Esophagus muscularis mucosa (tissue), 4 donors: ENCODE results near the gene MID1.
A peak's percentile ranks its signal among the peaks of the same experiment; 100 is the strongest.

Experiments
- EP300 ChIP-seq: sonication (generic); formaldehyde crosslinking; IDR thresholded peaks from one replicate; pipeline ENCODE4 v1.6.1; 2017; ENCODE audit warnings: antibody characterized with exemption
- POLR2A ChIP-seq: fragments of 450-650 bp; IDR thresholded peaks from one replicate; pipeline ENCODE4 v1.6.1; 2017; ENCODE audit warnings: antibody characterized with exemption, moderate library complexity, mild to moderate bottlenecking, low read depth
- POLR2AphosphoS5 ChIP-seq, 2 donors: sonication (generic); formaldehyde crosslinking; IDR thresholded peaks; one replicate each; pipeline ENCODE4 v1.6.1; 2017; ENCODE audit warnings: antibody characterized with exemption in 2 of 2
- TF ChIP-seq, protein P1 (sequence below), 3 experiments: fragments of 200-600 bp in 2 of 3; fragments of 450-650 bp in 1 of 3; sonication (generic) in 2 of 3; IDR thresholded peaks; one replicate each; pipeline ENCODE4 v1.5.1; 2017 to 2019; ENCODE audit warnings: antibody characterized with exemption in 3 of 3, mild to moderate bottlenecking in 2 of 3, moderate library complexity in 1 of 3

DNA sequence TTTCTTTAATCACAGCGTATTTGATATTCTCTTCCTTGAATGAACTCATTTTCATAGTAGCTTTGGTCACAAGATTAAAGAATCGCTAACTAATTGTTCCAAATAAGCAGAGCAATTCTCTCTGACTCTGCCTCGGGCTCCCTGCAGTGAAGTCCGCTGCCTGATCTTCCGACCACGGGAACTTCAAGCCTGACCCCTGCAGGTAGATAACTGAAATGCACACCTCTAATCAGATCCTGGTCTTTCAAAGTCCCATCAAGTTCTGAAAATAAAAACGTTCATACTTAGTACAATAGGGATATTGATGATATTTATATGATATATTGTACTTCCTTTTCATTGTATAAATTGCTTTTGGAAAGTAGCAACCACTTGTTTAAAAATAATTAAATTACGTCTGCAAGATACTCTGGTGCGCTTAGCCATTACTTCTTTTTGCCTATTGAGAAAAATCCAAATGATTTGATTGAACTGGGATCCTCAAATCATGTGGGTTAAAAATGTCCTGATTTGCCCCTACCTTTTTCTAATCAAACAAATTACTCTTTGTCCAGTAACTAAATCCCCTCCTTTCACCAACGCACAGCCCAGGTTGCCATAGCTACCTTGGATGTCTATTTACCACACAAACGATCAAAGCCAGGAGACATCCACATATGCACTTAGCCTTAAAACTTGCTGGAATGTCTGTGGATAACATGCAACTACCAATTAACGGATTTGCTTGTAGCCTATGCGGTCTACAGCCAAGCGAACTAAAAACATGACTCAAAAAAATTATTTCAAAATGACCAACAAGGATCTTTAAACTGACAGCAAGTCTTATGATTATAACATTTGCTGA, 4.2 kb downstream of the MID1 start:
- TF ChIP-seq, protein P1, sequence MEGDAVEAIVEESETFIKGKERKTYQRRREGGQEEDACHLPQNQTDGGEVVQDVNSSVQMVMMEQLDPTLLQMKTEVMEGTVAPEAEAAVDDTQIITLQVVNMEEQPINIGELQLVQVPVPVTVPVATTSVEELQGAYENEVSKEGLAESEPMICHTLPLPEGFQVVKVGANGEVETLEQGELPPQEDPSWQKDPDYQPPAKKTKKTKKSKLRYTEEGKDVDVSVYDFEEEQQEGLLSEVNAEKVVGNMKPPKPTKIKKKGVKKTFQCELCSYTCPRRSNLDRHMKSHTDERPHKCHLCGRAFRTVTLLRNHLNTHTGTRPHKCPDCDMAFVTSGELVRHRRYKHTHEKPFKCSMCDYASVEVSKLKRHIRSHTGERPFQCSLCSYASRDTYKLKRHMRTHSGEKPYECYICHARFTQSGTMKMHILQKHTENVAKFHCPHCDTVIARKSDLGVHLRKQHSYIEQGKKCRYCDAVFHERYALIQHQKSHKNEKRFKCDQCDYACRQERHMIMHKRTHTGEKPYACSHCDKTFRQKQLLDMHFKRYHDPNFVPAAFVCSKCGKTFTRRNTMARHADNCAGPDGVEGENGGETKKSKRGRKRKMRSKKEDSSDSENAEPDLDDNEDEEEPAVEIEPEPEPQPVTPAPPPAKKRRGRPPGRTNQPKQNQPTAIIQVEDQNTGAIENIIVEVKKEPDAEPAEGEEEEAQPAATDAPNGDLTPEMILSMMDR (IDR thresholded peaks at IDR 0.05) = peak; percentile 65 to 69 (median 69)
- TF ChIP-seq POLR2A (no peak), POLR2AphosphoS5 (IDR thresholded peaks at IDR 0.05) (no peak), EP300 (no peak)
